NCI-H146 treated with DMSO at 0.1 percent for 48 hours (cell line): ENCODE measurements around the gene TAF1B.
"Not testable (repeated sequence)": the region's sequence is repeated elsewhere in the genome, so short reads cannot be mapped to it uniquely, and the experiment has no call there.

Experiments used
- DNase-seq: peaks from one replicate; lab custom pipeline; 2025; ENCODE audit not compliant: unreplicated experiment; lab: John Stamatoyannopoulos, UW

Gene TAF1B

GRCh38 chr2:9830685-9831410 is 12.4 kb upstream of the TAF1B start:
- DNase-seq, result no peak

GRCh38 chr2:9831670-9832069 is 11.6 kb upstream of the TAF1B start:
- no peak for DNase-seq

- DNase-seq, result no peak
Observed at GRCh38 chr2:9832586-9832985, 10.7 kb upstream of the TAF1B start.

DNA sequence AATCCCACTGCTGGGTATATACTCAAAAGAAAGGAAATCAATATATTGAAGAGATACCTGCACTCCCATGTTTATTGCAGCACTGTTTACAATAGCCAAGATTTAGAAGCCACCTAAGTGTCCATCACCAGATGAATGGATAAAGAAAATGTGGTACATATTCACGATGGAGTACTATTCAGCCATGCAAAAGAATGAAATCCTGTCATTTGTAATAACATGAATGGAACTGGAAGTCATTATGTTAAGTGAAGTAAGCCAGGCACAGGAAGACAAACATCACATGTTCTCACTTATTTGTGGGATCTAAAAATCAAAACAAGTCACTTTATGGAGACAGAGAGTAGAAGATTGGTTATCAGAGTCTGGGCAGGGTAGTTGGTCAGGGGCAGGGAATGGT is 8.2 kb upstream of the TAF1B start:
- DNase-seq, result not testable (repeated sequence)

- DNase-seq, result no peak
Observed at GRCh38 chr2:9836074-9836473, 7.2 kb upstream of the TAF1B start.

- DNase-seq, result no peak
Observed at GRCh38 chr2:9836517-9836916, 6.8 kb upstream of the TAF1B start.

GRCh38 chr2:9837451-9837850 is 5.8 kb upstream of the TAF1B start:
- DNase-seq, result no peak

GRCh38 chr2:9838391-9838790 is 4.9 kb upstream of the TAF1B start:
- no peak for DNase-seq

GRCh38 chr2:9842487-9843228 is 616 bp upstream of the TAF1B start:
- no peak for DNase-seq

DNA sequence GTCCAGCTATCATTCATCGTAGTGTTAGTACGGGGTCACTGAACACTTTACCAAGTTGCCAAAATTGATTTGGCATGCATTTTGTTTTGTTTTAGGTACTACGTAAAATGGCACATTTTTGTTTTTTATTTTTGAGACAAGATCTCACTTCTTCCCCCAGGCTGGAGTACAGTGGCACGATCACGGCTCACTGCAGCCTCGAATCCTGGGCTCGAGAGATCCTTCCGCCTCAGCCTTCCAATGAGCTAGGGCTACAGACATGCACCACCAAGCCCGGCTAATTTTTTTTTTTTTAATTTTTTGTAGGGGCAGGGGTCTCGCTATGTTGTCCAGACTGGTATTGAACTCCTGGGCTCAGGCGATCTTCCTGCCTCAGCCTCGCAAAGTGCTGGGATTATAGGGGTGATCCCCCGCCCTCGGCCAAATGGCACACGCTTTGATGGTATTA is 786 bp downstream of the TAF1B start:
- no peak for DNase-seq

DNA sequence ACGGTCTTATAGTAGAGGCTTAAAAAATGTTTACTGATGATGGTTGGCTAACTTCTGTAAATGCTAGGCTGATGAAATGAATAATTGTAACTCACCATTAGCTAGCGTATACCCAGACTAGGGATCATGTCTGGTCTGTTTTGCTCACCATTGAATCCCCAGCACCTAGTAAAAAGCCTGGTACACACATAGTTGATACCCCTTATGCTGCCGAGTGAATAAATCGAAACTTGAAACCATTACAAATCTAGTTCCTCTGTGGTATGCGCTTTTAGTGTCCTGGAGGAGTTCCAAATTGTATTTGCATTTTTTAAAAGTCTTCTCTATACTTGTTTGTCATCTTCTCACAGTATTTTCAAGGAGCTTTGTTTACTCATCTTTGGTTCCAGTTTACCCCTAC is 1.3 kb downstream of the TAF1B start:
- no peak for DNase-seq

GRCh38 chr2:9846554-9846953 is 3.3 kb downstream of the TAF1B start:
- DNase-seq, result no peak

GRCh38 chr2:9847140-9847539 is 3.9 kb downstream of the TAF1B start:
- DNase-seq, result no peak

DNA sequence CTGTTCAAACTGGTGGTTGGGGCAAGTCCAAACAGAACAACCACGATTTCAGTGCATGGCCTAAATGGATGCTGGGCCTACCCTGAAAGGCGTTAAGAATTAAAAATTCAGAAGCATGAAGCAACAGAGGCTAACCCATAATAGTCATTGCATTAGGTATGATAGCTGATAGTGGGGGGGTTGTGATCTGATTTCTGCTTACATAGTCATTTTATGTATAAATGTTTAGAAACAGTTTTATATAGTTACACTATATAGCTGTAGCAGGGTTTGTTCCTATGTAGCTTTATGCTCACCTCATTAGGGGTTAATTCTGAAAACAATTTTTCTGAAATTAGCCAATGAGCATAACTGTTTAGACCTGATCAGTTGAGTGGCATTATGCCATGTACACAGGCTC is 9.6 kb downstream of the TAF1B start:
- no peak for DNase-seq

DNA sequence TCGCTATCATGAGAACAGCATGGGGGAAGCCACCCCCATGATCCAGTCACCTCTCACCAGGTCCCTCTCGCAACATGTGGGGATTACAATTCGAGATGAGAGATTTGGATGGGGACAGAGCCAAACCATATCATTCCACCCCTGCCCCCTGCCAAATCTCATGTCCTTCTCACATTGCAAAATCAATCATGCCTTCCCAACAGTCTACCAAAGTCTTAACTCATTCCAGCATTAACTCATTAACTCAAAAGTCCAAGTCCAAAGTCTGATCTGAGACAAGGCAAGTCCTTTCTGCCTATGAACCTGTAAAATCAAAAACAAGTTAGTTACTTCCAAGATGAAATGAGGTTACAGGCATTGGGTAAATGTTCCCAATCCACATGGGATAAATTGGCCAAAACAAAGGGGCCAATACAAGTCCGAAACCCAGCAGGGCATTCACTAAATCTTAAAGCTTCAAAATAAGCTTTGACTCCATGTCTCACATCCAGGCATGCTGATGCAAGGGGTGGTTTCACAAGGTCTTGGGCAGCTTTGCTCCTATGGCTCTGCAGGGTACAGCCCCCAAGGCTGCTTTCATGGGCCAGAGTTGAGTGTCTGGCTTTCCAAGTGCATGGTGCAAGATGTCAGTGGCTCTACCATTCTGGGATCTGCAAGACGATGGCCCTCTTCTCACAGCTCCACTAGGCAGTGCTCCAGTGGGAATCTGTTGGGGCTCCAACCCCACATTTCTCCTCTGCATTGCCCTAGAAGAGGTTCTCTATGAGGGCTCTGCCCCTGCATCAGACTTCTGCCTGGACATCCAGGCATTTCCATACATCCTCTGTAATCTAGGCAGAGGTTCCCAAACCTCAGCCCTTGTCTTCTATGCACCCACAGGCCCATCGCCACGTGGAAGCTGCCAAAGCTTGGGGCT is 14.8 kb downstream of the TAF1B start:
- no peak for DNase-seq

DNA sequence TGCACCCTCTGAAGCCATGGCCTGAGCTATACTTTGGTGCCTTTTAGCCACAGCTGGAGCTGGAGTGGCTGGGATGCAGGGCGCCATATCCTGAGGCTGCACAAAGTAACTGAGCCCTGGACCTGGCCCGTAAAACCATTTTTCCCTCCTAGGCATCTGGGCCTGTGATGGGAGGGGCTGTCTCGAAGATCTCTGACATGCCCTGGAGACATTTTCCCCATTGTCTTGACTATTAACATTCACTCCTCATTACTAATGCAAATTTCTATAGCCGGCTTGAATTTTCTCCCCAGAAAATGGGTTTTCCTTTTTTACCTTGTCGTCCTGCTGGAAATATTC is 15.4 kb downstream of the TAF1B start:
- DNase-seq, result no peak

DNA sequence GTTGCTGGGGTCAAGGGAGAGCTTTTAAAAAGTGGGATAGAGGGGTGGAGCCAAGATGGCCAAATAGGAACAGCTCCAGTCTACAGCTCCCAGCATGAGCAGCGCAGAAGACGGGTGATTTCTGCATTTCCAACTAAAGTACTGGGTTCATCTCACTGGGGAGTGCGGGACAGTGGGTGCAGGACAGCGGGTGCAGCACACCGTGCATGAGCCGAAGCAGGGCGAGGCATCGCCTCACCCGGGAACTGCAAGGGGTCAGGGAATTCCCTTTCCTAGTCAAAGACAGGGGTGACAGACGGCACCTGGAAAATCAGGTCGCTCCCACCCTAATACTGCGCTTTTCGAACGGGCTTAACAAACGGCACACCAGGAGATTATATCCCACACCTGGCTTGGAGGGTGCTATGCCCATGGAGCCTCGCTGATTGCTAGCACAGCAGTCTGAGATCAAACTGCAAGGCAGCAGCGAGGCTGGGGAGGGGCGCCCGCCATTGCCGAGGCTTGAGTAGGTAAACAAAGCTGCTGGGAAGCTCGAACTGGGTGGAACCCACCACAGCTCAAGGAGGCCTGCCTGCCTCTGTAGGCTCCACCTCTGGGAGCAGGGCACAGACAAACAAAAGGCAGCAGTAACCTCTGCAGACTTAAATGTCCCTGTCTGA is 17.8 kb downstream of the TAF1B start:
- not testable (repeated sequence) for DNase-seq

GRCh38 chr2:9867881-9868280 is 24.6 kb downstream of the TAF1B start:
- no peak for DNase-seq

GRCh38 chr2:9873337-9873736 is 30.1 kb downstream of the TAF1B start:
- DNase-seq, result no peak

DNA sequence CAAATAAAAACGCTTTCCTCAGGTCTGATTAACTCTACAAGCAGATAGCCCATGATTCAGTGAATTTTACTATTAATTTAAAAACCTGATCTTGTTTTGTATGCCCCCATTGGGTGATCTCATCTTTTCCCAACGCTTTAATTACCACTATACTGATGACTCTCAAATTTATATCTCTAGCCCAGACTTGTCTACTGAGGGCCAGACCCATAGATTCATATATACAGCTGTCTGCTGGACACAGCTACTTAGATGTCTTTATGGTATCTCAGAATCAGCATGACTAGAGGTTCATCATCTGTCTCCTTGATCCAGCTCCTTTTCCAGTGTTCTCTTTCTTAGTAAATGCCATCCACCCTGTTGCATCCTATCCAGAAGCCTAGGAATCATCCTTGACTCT is 33.8 kb downstream of the TAF1B start:
- DNase-seq, result no peak

DNA sequence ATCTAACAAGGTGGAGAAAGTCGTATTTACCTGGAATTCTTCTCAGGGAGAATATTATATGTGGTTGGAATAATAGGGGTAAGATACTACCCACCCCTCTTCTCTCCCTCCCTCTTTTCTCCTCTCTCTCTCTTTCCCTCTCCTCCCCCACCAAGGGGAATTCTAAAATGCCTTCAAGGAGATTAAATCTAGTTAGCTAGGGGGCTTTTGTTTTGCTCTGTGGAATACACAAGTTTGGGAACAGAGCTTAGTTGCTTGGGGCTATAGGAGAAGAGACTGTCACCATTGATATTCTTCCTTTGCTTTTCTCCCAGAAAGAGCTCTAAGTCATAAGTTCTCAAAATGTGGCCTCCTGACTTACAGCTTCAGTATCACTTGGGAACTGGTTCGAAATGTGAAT is 34.5 kb downstream of the TAF1B start:
- DNase-seq, result no peak
